ENCODE measurements around the gene DMBT1.
"Not testable (repeated sequence)": the region's sequence is repeated elsewhere in the genome, so short reads cannot be mapped to it uniquely, and the experiment has no call there.

Gene DMBT1

GRCh38 chr10:122576291-122576690 lies 15.7 kb downstream of the DMBT1 start:
- DNase-seq (ENCODE audit: low read depth, low spot score), result no peak
- Histone ChIP-seq H3K4me3 (ENCODE audit: insufficient read length, low read depth) (no peak overlapping the region), H3K36me3 (ENCODE audit: insufficient read depth, insufficient read length, low read length) (no peaks in the 10 kb centered on the region), H3K9ac (ENCODE audit: insufficient read length, low read depth) (no peak overlapping the region), H3K27me3 (ENCODE audit: insufficient read depth, insufficient read length) (no peaks in the 10 kb centered on the region), H3K9me3 (ENCODE audit: insufficient read depth, low read length) (no peaks in the 10 kb centered on the region; the same call in 1 of the 2 replicates), H3K4me1 (ENCODE audit: insufficient read depth, insufficient read length) (no peaks in the 10 kb centered on the region)
- TF ChIP-seq ZNF274 (IDR thresholded peaks at IDR 0.05; ENCODE audit: low read depth, low read length) (no peak), YY1 (IDR thresholded peaks at IDR 0.05; ENCODE audit: insufficient read depth, insufficient read length) (no peak), SUZ12 (IDR thresholded peaks at IDR 0.05; ENCODE audit: extremely low read depth, insufficient read depth, insufficient read length) (no peak)

- TF ChIP-seq YY1 (IDR thresholded peaks at IDR 0.05; ENCODE audit: insufficient read depth, insufficient read length) (no peak), ZNF274 (IDR thresholded peaks at IDR 0.05; ENCODE audit: low read depth, low read length) (no peak), SUZ12 (IDR thresholded peaks at IDR 0.05; ENCODE audit: extremely low read depth, insufficient read depth, insufficient read length) (no peak)
- no peak for DNase-seq (ENCODE audit: low read depth, low spot score)
- Histone ChIP-seq H3K36me3 (ENCODE audit: insufficient read depth, insufficient read length, low read length) (no peaks in the 10 kb centered on the region), H3K9me3 (ENCODE audit: insufficient read depth, low read length) (no peaks in the 10 kb centered on the region; the same call in 1 of the 2 replicates), H3K9ac (ENCODE audit: insufficient read length, low read depth) (no peak overlapping the region), H3K27me3 (ENCODE audit: insufficient read depth, insufficient read length) (no peaks in the 10 kb centered on the region), H3K4me3 (ENCODE audit: insufficient read length, low read depth) (no peak overlapping the region), H3K4me1 (ENCODE audit: insufficient read depth, insufficient read length) (no peaks in the 10 kb centered on the region)
Measured at GRCh38 chr10:122577311-122577885, 16.8 kb downstream of the DMBT1 start.

GRCh38 chr10:122586070-122586469 lies 25.5 kb downstream of the DMBT1 start:
- H3K4me3 ChIP-seq (ENCODE audit: insufficient read length, low read depth); H3K27me3 ChIP-seq (ENCODE audit: insufficient read depth, insufficient read length); H3K36me3 ChIP-seq (ENCODE audit: insufficient read depth, insufficient read length, low read length); DNase-seq (ENCODE audit: low read depth, low spot score); H3K4me1 ChIP-seq (ENCODE audit: insufficient read depth, insufficient read length); H3K9me3 ChIP-seq (ENCODE audit: insufficient read depth, low read length); H3K9ac ChIP-seq (ENCODE audit: insufficient read length, low read depth): not testable (repeated sequence)

- H3K4me1 ChIP-seq (ENCODE audit: insufficient read depth, insufficient read length), result no peaks in the 10 kb centered on the region
- DNase-seq (ENCODE audit: low read depth, low spot score), result no peak
- no peak overlapping the region for H3K4me3 ChIP-seq (ENCODE audit: insufficient read length, low read depth)
- H3K27me3 ChIP-seq (ENCODE audit: insufficient read depth, insufficient read length), result no peaks in the 10 kb centered on the region
- TF ChIP-seq YY1 (IDR thresholded peaks at IDR 0.05; ENCODE audit: insufficient read depth, insufficient read length) (no peak), SUZ12 (IDR thresholded peaks at IDR 0.05; ENCODE audit: extremely low read depth, insufficient read depth, insufficient read length) (no peak), ZNF274 (IDR thresholded peaks at IDR 0.05; ENCODE audit: low read depth, low read length) (no peak)
- no peaks in the 10 kb centered on the region for H3K36me3 ChIP-seq (ENCODE audit: insufficient read depth, insufficient read length, low read length)
- no peak overlapping the region for H3K9ac ChIP-seq (ENCODE audit: insufficient read length, low read depth)
- no peaks in the 10 kb centered on the region for H3K9me3 ChIP-seq (ENCODE audit: insufficient read depth, low read length)
Measured at GRCh38 chr10:122587098-122587760, 26.7 kb downstream of the DMBT1 start.

- TF ChIP-seq SUZ12 (IDR thresholded peaks at IDR 0.05; ENCODE audit: extremely low read depth, insufficient read depth, insufficient read length) (no peak), ZNF274 (IDR thresholded peaks at IDR 0.05; ENCODE audit: low read depth, low read length) (no peak), YY1 (IDR thresholded peaks at IDR 0.05; ENCODE audit: insufficient read depth, insufficient read length) (no peak)
- no peak for DNase-seq (ENCODE audit: low read depth, low spot score)
- no peak overlapping the region for H3K9ac ChIP-seq (ENCODE audit: insufficient read length, low read depth)
- no peaks in the 10 kb centered on the region for H3K9me3 ChIP-seq (ENCODE audit: insufficient read depth, low read length)
- no peaks in the 10 kb centered on the region for H3K4me1 ChIP-seq (ENCODE audit: insufficient read depth, insufficient read length)
- no peaks in the 10 kb centered on the region for H3K27me3 ChIP-seq (ENCODE audit: insufficient read depth, insufficient read length)
- H3K36me3 ChIP-seq (ENCODE audit: insufficient read depth, insufficient read length, low read length), result no peaks in the 10 kb centered on the region
- H3K4me3 ChIP-seq (ENCODE audit: insufficient read length, low read depth), result no peak overlapping the region
Measured at GRCh38 chr10:122588381-122588780, 27.8 kb downstream of the DMBT1 start.

GRCh38 chr10:122590153-122590552 lies 29.6 kb downstream of the DMBT1 start:
- Histone ChIP-seq H3K9me3 (ENCODE audit: insufficient read depth, low read length) (no peaks in the 10 kb centered on the region), H3K27me3 (ENCODE audit: insufficient read depth, insufficient read length) (no peaks in the 10 kb centered on the region), H3K36me3 (ENCODE audit: insufficient read depth, insufficient read length, low read length) (no peaks in the 10 kb centered on the region), H3K9ac (ENCODE audit: insufficient read length, low read depth) (no peak overlapping the region), H3K4me3 (ENCODE audit: insufficient read length, low read depth) (no peak overlapping the region), H3K4me1 (ENCODE audit: insufficient read depth, insufficient read length) (no peaks in the 10 kb centered on the region)
- DNase-seq (ENCODE audit: low read depth, low spot score), result no peak
- TF ChIP-seq ZNF274 (IDR thresholded peaks at IDR 0.05; ENCODE audit: low read depth, low read length) (no peak), YY1 (IDR thresholded peaks at IDR 0.05; ENCODE audit: insufficient read depth, insufficient read length) (no peak), SUZ12 (IDR thresholded peaks at IDR 0.05; ENCODE audit: extremely low read depth, insufficient read depth, insufficient read length) (no peak)

- no peaks in the 10 kb centered on the region for H3K4me1 ChIP-seq (ENCODE audit: insufficient read depth, insufficient read length)
- H3K36me3 ChIP-seq (ENCODE audit: insufficient read depth, insufficient read length, low read length), result no peaks in the 10 kb centered on the region
- DNase-seq (ENCODE audit: low read depth, low spot score), result no peak
- H3K9ac ChIP-seq (ENCODE audit: insufficient read length, low read depth), result no peak overlapping the region
- no peak overlapping the region for H3K4me3 ChIP-seq (ENCODE audit: insufficient read length, low read depth)
- no peaks in the 10 kb centered on the region for H3K27me3 ChIP-seq (ENCODE audit: insufficient read depth, insufficient read length)
- no peaks in the 10 kb centered on the region for H3K9me3 ChIP-seq (ENCODE audit: insufficient read depth, low read length)
- TF ChIP-seq SUZ12 (IDR thresholded peaks at IDR 0.05; ENCODE audit: extremely low read depth, insufficient read depth, insufficient read length) (no peak), ZNF274 (IDR thresholded peaks at IDR 0.05; ENCODE audit: low read depth, low read length) (no peak), YY1 (IDR thresholded peaks at IDR 0.05; ENCODE audit: insufficient read depth, insufficient read length) (no peak)
Measured at GRCh38 chr10:122591736-122592135, 31.2 kb downstream of the DMBT1 start.
